ENCODE results near the gene FBXO22.
"Not testable (repeated sequence)": the region's sequence is repeated elsewhere in the genome, so short reads cannot be mapped to it uniquely, and the experiment has no call there.

The FBXO22 gene

GRCh38 chr15:75867449-75867848 is 36.2 kb upstream of the FBXO22 start:
- no peak overlapping the region for H3K4me3 ChIP-seq (ENCODE audit: low read length)
- TF ChIP-seq, protein P1, sequence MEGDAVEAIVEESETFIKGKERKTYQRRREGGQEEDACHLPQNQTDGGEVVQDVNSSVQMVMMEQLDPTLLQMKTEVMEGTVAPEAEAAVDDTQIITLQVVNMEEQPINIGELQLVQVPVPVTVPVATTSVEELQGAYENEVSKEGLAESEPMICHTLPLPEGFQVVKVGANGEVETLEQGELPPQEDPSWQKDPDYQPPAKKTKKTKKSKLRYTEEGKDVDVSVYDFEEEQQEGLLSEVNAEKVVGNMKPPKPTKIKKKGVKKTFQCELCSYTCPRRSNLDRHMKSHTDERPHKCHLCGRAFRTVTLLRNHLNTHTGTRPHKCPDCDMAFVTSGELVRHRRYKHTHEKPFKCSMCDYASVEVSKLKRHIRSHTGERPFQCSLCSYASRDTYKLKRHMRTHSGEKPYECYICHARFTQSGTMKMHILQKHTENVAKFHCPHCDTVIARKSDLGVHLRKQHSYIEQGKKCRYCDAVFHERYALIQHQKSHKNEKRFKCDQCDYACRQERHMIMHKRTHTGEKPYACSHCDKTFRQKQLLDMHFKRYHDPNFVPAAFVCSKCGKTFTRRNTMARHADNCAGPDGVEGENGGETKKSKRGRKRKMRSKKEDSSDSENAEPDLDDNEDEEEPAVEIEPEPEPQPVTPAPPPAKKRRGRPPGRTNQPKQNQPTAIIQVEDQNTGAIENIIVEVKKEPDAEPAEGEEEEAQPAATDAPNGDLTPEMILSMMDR (conservative IDR thresholded peaks at IDR 0.05; ENCODE audit: low read depth, low read length) = no peak
- no peak for DNase-seq (ENCODE audit: low read depth)

DNA sequence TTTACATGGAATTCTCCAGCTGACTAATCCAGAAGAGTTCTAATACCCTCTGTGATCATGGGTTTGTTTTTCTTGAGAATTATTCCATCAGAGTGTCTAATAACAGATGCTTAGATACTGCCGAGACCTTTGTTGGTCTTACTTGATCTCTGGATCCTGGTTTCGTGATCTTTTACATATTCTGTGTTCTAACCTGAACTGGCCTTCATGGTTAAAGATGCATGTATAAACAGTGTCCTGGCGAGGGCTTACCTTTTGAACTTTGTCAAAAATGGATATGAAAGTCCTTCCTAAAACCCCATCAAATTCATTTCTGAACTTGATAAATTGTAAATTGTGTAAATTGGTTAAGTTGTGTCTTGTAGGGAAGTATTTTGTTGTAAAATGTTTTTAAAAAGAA is 35.7 kb upstream of the FBXO22 start:
- TF ChIP-seq, protein P1 (conservative IDR thresholded peaks at IDR 0.05; ENCODE audit: low read depth, low read length) = no peak
- no peak overlapping the region for H3K4me3 ChIP-seq (ENCODE audit: low read length)
- DNase-seq (ENCODE audit: low read depth) = no peak

DNA sequence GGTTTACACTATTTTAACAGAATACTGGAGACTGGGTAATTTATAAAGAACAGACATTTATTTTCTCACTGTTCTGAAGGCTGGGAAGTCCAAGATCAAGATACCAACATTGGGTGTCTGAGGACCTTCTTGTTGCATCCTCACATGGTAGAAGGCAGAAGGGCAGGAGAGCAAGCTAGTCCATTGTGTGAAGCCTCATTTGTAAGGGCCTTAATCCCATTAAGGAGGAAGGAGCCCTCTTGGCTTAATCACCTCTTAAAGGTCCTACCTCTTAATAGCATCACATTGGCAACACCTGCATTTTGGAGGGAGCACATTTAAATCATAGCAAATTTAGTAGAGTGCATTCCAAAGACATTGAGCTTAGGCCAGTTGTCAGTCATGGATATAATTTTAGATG is 34.2 kb upstream of the FBXO22 start:
- no peak for DNase-seq (ENCODE audit: low read depth)
- TF ChIP-seq, protein P1 (conservative IDR thresholded peaks at IDR 0.05; ENCODE audit: low read depth, low read length) = no peak
- H3K4me3 ChIP-seq (ENCODE audit: low read length) = no peak overlapping the region

- not testable (repeated sequence) for H3K4me3 ChIP-seq (ENCODE audit: low read length); DNase-seq (ENCODE audit: low read depth)
Measured at GRCh38 chr15:75871589-75871988, 32.1 kb upstream of the FBXO22 start.

DNA sequence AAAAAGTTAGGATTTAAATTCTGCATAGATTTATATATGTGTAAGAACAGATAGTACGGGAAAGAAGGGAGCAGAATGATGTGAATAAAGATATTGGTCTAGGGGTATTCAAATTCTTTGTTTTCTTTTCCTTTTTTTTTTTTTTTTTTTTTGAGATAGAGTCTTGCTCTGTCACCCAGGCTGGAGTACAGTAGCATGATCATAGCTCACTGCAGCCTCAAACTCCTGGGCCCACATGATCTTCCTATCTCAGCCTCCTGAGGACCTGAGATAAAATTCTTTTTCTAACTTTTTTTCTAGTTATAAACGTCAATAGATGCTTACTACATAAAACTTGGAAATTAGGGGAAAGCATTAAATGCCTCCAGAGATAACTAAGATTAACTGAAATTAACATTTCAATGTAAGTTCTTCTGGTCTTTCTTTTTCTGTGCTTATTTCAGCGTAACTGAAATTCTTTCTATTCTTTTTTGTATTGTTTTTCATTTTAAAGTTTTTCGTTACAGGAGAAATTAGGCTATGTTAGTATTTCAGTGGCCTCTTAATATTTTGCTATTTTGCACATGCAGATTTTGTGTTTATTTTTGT is 31.2 kb upstream of the FBXO22 start:
- TF ChIP-seq, protein P1 (conservative IDR thresholded peaks at IDR 0.05; ENCODE audit: low read depth, low read length) = no peak
- H3K4me3 ChIP-seq (ENCODE audit: low read length) = no peak overlapping the region
- no peak for DNase-seq (ENCODE audit: low read depth)

- DNase-seq (ENCODE audit: low read depth) = no peak
- TF ChIP-seq, protein P1 (conservative IDR thresholded peaks at IDR 0.05; ENCODE audit: low read depth, low read length) = no peak
Measured at GRCh38 chr15:75884041-75884440, 19.6 kb upstream of the FBXO22 start.

DNA sequence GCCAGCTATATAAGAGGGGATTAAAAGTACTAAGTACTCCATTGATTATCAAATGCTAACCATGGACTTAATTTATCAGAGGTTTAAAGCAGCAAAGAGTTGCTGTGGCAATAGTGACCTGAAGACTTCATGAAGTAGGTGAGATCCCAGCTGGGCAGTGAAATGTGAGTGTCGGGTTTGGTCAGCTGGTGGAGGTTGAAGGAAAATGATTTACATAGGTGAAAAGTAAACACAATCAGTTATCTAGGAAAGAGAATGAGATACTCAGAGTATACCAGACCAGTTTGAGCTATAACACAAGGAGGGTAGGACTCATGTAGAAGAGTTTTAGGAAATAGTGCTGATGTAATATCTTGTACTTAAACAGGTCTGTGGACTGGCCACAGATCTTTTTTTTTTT is 16.5 kb upstream of the FBXO22 start:
- TF ChIP-seq, protein P1 (conservative IDR thresholded peaks at IDR 0.05; ENCODE audit: low read depth, low read length) = no peak
- no peak for DNase-seq (ENCODE audit: low read depth)
- H3K4me3 ChIP-seq (ENCODE audit: low read length) = no peak overlapping the region

More at GRCh38 chr15:75884041-75884440, 19.6 kb upstream of the FBXO22 start:
- H3K4me3 ChIP-seq (ENCODE audit: low read length) = no peak overlapping the region

Measured in retinal pigment epithelial cell (primary cell).